ENCODE results near the gene CD33.

GRCh38 chr19:51252306-51253079 lies 27.6 kb downstream of the CD33 start:
- no peak for TF ChIP-seq CTCF (conservative IDR thresholded peaks at IDR 0.05 in 1 of 2, IDR thresholded peaks at IDR 0.05 in 1 of 2; ENCODE audit: low read depth in 1 of 2, low read length in 2 of 2)
- TF ChIP-seq EZH2 (IDR thresholded peaks at IDR 0.05; ENCODE audit: low read length, missing control alignments), result no peak

Measured in fibroblast of lung (primary cell).